OCI-LY1 (cell line): ENCODE data around the gene MAP3K3.

Experiments
- EZH2 ChIP-seq: fragments of 200-600 bp; sonication (generic), shearing (Covaris generic); IDR thresholded peaks from 2 replicates; pipeline ENCODE4 v1.8.0; 2017; ENCODE audit warnings: borderline replicate concordance, mixed run types, mild to moderate bottlenecking, antibody characterized with exemption, low read length, moderate library complexity, mixed read lengths
- TF ChIP-seq, protein P1 (sequence below): fragments of 200-600 bp; sonication (generic), shearing (Covaris generic); IDR thresholded peaks from 2 replicates; pipeline ENCODE4 v1.5.1; 2017; ENCODE audit warnings: mild to moderate bottlenecking, antibody characterized with exemption, low read length, moderate library complexity, mixed read lengths

DNA sequence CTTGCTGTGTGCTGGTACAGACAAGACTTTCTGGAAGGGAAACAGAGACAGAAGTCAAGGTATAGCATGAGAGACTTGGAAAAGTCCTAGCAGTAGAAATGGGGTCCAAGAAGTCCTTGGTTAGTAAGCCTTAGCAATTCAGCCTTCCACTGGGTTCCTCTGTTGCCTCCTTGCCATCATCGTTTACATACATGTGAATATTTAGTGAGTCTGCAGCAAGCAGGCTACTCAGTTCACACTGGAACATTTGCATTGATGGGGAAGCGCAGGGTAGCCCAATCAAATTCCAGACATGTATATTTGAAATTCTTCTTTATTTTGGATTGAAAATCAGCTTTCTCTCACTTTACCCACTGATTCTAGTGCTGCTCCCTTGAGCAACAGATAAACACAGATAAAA is 50.6 kb downstream of the MAP3K3 start:
- TF ChIP-seq, protein P1, sequence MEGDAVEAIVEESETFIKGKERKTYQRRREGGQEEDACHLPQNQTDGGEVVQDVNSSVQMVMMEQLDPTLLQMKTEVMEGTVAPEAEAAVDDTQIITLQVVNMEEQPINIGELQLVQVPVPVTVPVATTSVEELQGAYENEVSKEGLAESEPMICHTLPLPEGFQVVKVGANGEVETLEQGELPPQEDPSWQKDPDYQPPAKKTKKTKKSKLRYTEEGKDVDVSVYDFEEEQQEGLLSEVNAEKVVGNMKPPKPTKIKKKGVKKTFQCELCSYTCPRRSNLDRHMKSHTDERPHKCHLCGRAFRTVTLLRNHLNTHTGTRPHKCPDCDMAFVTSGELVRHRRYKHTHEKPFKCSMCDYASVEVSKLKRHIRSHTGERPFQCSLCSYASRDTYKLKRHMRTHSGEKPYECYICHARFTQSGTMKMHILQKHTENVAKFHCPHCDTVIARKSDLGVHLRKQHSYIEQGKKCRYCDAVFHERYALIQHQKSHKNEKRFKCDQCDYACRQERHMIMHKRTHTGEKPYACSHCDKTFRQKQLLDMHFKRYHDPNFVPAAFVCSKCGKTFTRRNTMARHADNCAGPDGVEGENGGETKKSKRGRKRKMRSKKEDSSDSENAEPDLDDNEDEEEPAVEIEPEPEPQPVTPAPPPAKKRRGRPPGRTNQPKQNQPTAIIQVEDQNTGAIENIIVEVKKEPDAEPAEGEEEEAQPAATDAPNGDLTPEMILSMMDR: no peak
- TF ChIP-seq EZH2: no peak
